Esophagus muscularis mucosa (tissue), 4 donors: Measurements from ENCODE around the gene POLR2J3. TPM values are rescaled to one million over a fixed set of nuclear protein-coding genes. Genes with fewer than 3 reads are reported as not detected.
"Not testable (repeated sequence)": the region's sequence is repeated elsewhere in the genome, so short reads cannot be mapped to it uniquely, and the experiment has no call there.

ENCODE experiments used
- DNase-seq: peaks from one replicate; pipeline ENCODE4 v3.0.0-alpha.2; 2017; ENCODE audit errors: extremely low spot score
- H3K27ac ChIP-seq, 4 donors: fragments of 200-600 bp; sonication (generic); replicated peaks in 1 of 4; 1 replicate in 3 of 4; 2 replicates in 1 of 4; pipeline ENCODE4 v1.5.1; 2016 to 2019; ENCODE audit warnings: mild to moderate bottlenecking in 1 of 4
- H3K27me3 ChIP-seq, 4 donors: fragments of 200-600 bp; sonication (generic); one replicate each; pipeline versions ENCODE4 v1.5.1 to v1.6.0; 2016 to 2019
- H3K36me3 ChIP-seq, 4 donors: fragments of 200-600 bp; sonication (generic); one replicate each; pipeline ENCODE4 v1.5.1; 2016 to 2019
- H3K4me1 ChIP-seq, 4 donors: fragments of 200-600 bp; sonication (generic); one replicate each; pipeline ENCODE4 v1.5.1; 2016 to 2019
- H3K4me3 ChIP-seq, 4 donors: fragments of 200-600 bp; sonication (generic); 1 replicate in 2 of 4; 2 replicates in 2 of 4; pipeline ENCODE4 v1.5.1; 2016 to 2019; ENCODE audit warnings: mild to moderate bottlenecking in 4 of 4, moderate library complexity in 1 of 4
- H3K9me3 ChIP-seq, 4 donors: fragments of 200-600 bp; sonication (generic); 1 replicate in 3 of 4; 2 replicates in 1 of 4; pipeline ENCODE4 v1.5.1; 2016 to 2019
- WGBS: methylation state at CpG from one replicate; pipeline ENCODE4 v1.1.5; 2018; 5-methylcytosine and 5-hydroxymethylcytosine counted together
- intact Hi-C: fragments of 100-400 bp; cut with DNase I; formaldehyde crosslinking; loops from one replicate; pipeline ENCODE4 v1.15.1; 2023
- total RNA-seq, 4 donors: library from RNA; depleted of rRNA; stranded (reverse); fragments of >200 nt; gene quantifications; one replicate each; pipeline versions ENCODE4 v1.1.0 to v1.2.1, GENCODE V29; 2016

Gene POLR2J3
- total RNA-seq, 4 donors from 2014 or later: 6.3 to 15.6 (median 11.0) TPM

GRCh38 chr7:102535062-102535615 is 37.2 kb downstream of the POLR2J3 start:
- H3K36me3 ChIP-seq, H3K27ac ChIP-seq, H3K9me3 ChIP-seq, H3K27me3 ChIP-seq, H3K4me1 ChIP-seq, intact Hi-C loops, H3K4me3 ChIP-seq, DNase-seq: not testable (repeated sequence)
- 75% methylated on average over 1 of the region's 8 CpGs for WGBS

DNA sequence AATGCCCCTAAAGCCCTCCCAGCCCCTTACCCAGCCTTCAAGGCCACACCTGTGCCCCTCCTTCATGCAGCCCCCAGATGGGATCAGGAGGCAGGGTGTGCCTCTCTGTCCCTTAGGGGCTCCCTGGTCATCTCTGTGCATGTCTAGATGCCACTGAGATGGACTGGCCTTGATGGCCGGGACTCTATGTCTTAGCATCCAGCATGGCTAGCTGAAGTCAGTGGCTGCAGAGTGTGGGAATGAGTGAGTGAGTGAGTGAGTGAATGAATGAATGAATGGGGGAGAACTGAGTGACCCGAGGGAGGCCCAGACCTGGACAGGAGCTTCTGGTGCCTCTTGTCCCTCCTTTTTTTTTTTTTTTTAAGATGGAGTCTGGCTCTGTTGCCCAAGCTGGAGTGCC is 40.3 kb downstream of the POLR2J3 start:
- H3K4me3 ChIP-seq, H3K27me3 ChIP-seq, H3K4me1 ChIP-seq, intact Hi-C loops, DNase-seq, H3K36me3 ChIP-seq, H3K27ac ChIP-seq, H3K9me3 ChIP-seq: not testable (repeated sequence)
- WGBS: 96% methylated on average over 2 of the region's 2 CpGs

DNA sequence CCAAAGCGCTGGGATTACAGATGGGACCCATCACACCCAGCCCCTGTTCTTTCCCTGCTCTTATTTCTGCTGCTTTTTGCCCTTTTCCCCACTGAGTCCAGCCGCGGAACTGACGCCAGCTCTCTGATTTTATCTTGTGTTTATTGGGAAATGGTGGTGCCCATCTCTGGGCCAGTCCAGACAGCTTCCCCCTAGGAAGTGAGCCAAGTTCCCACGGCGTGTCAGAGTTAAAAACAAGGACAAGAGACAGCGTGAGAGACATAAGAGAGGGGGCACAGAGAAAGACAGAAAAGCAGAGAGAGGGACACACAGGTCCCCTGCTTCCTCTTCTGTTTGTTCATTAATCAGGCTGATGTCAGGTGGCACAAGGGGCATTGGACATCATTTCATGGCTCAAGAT is 40.8 kb downstream of the POLR2J3 start:
- H3K9me3 ChIP-seq, DNase-seq, H3K4me3 ChIP-seq, H3K4me1 ChIP-seq, H3K27ac ChIP-seq, H3K36me3 ChIP-seq, H3K27me3 ChIP-seq, intact Hi-C loops: not testable (repeated sequence)
- WGBS: no CpG with 5 or more reads among the region's 7 CpGs

GRCh38 chr7:102527822-102528793 is 44.3 kb downstream of the POLR2J3 start:
- H3K4me3 ChIP-seq, H3K4me1 ChIP-seq, DNase-seq, intact Hi-C loops, H3K27me3 ChIP-seq, H3K9me3 ChIP-seq, H3K36me3 ChIP-seq, H3K27ac ChIP-seq: not testable (repeated sequence)
- 94% methylated on average over 3 of the region's 13 CpGs for WGBS

- H3K27ac ChIP-seq, H3K4me1 ChIP-seq, H3K9me3 ChIP-seq, intact Hi-C loops, DNase-seq, H3K4me3 ChIP-seq, H3K27me3 ChIP-seq, H3K36me3 ChIP-seq: not testable (repeated sequence)
- no CpG with 5 or more reads among the region's 8 CpGs for WGBS
Measured at GRCh38 chr7:102527182-102527581, 45.2 kb downstream of the POLR2J3 start.

DNA sequence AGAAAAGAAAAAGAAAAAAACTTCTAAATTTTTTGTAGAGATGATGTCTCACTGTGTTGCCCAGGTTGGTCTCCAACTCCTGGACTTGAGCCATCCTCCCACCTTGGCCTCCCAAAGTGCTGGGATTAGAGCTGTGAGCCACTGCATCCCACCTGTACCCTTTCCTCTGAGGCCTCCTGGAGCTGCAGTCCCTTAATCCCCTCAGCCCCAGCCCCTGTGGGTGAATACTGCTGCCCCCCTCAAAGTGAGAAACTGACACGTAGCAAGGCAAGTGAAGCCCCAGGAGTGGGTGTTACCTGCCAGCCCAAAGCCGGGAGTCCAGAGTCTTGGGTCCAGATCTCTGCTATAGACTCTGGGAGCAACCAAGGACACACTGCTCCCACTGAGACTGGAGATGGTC is 47.6 kb downstream of the POLR2J3 start:
- no CpG with 5 or more reads among the region's 2 CpGs for WGBS
- DNase-seq, H3K4me3 ChIP-seq, H3K9me3 ChIP-seq, H3K4me1 ChIP-seq, H3K36me3 ChIP-seq, intact Hi-C loops, H3K27me3 ChIP-seq, H3K27ac ChIP-seq: not testable (repeated sequence)

DNA sequence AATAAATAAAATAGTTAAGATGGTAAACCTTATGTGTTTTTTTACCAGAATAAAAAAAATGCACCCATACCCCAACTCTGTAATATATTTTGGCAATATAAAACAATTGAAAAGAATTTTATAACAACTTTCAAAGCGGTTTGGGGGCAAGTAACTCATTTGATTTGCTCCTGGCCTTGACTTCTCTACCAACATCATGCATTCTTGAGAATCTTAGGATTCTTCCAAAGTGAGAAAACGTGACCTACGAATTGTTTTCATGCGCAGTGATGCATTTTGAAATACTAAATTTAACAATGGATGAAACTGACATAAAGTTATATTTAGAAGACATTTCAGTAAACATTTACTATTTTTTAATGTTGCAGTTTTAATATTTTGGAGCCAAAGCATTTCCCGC is 51.6 kb downstream of the POLR2J3 start:
- intact Hi-C loops, H3K4me1 ChIP-seq, H3K9me3 ChIP-seq, H3K4me3 ChIP-seq, DNase-seq, H3K36me3 ChIP-seq, H3K27ac ChIP-seq, H3K27me3 ChIP-seq: not testable (repeated sequence)
- WGBS: no CpG with 5 or more reads among the region's 5 CpGs

DNA sequence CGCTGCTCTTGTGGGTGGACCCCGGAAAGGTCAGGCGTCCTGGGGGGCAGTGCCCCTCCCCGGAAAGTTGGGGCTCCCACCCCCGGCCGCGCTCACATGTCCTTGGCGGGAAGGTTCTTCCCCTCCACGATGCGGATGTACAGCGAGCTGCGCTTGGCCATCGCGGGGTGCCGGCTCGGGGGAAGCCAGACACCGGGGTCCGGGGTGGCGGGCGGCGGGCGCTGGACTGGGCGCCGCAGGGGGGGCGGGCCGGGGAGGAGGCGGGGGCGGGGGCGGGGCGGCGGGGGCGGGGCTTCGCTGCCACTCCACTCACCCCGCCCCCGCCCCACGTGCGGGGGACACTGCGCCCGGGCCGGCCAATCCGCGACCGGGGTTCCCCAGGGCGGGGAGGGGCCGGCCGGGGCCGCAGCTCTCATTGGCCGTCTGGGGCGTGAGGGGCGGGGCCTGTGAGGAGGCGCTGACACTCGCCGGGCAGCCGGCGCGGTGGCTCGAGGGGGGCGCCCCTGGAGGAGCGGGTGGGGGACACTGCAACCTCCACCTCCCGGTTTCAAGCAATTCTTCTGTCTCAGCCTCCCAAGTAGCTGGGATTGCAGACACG is 54.7 kb downstream of the POLR2J3 start, which contains the start of gene RASA4B:
Gene RASA4B (minus strand): TSS at position 228 of the 598 bp plus-strand sequence. CDS start 67 bp downstream, at position 161.
- no CpG with 5 or more reads among the region's 61 CpGs for WGBS
- DNase-seq, H3K9me3 ChIP-seq, H3K4me1 ChIP-seq, H3K27me3 ChIP-seq, intact Hi-C loops, H3K36me3 ChIP-seq, H3K27ac ChIP-seq: not testable (repeated sequence)
- H3K4me3 ChIP-seq: peak within 1 kb of the TSS in 3 of 4 donors; percentile 37 to 55 (median 41)

Other genes starting within 250 kb of the POLR2J3 start
- not detected for gene SPDYE6, start 216.1 kb downstream of the POLR2J3 start, total RNA-seq
- gene PRKRIP1, start 176.2 kb downstream of the POLR2J3 start, total RNA-seq: 10 to 100 TPM; 14.7 to 21.6 (median 19.2) TPM
- 10 to 100 TPM in 3 of 4 donors, 1 to 10 TPM in 1; 6.2 to 16.0 (median 12.3) TPM for gene ORAI2, start 139.0 kb downstream of the POLR2J3 start, total RNA-seq
- gene ALKBH4, start 107.7 kb downstream of the POLR2J3 start, total RNA-seq: 10 to 100 TPM in 3 of 4 donors, 1 to 10 TPM in 1; 8.3 to 19.4 (median 16.0) TPM
- 10 to 100 TPM in 3 of 4 donors, 1 to 10 TPM in 1; 10.0 to 32.7 (median 17.0) TPM for gene LRWD1, start 107.6 kb downstream of the POLR2J3 start, total RNA-seq
- gene POLR2J, start 93.7 kb downstream of the POLR2J3 start, total RNA-seq: 10 to 100 TPM; 20.7 to 31.1 (median 25.8) TPM
- 10 to 100 TPM in 3 of 4 donors, 1 to 10 TPM in 1; 4.2 to 39.2 (median 18.5) TPM for gene RASA4B, start 54.8 kb downstream of the POLR2J3 start, total RNA-seq
- gene UPK3BL2, start 28.9 kb downstream of the POLR2J3 start, total RNA-seq: 1 to 10 TPM; 1.2 to 7.1 (median 2.0) TPM
- not detected for gene SPDYE2, start 21.4 kb downstream of the POLR2J3 start, total RNA-seq
- 10 to 100 TPM; 32.0 to 73.9 (median 39.7) TPM for gene RASA4, start 44.2 kb upstream of the POLR2J3 start, total RNA-seq
- 10 to 100 TPM; 15.9 to 36.4 (median 18.6) TPM for gene UPK3BL1, start 70.2 kb upstream of the POLR2J3 start, total RNA-seq
- gene SPDYE2B, start 77.7 kb upstream of the POLR2J3 start, total RNA-seq: not detected
- gene POLR2J2, start 99.1 kb upstream of the POLR2J3 start, total RNA-seq: 1 to 10 TPM in 3 of 4 donors, under 1 TPM in 1; 0.45 to 3.7 (median 1.9) TPM
- gene FAM185A, start 176.4 kb upstream of the POLR2J3 start, total RNA-seq: 10 to 100 TPM in 3 of 4 donors, 1 to 10 TPM in 1; 8.3 to 19.5 (median 11.9) TPM